ENCODE measurements around the gene RNASEH1.

RNASEH1 gene

GRCh38 chr2:3603536-3604206, 45.5 kb upstream of the RNASEH1 start:
- no peak for DNase-seq (ENCODE audit: low spot score)
- TF ChIP-seq CTCF (IDR thresholded peaks at IDR 0.05; ENCODE audit: extremely low read depth, insufficient read depth, missing control alignments) = no peak
- in situ Hi-C loops (cut with MboI; ENCODE audit: low pct_unique_long_range_greater_than_20kb, low sequenced_read_pairs, unreplicated experiment) = no loop called here

GRCh38 chr2:3602553-3603339, 44.6 kb upstream of the RNASEH1 start:
- no peak for DNase-seq (ENCODE audit: low spot score)
- TF ChIP-seq CTCF (IDR thresholded peaks at IDR 0.05; ENCODE audit: extremely low read depth, insufficient read depth, missing control alignments) = no peak
- in situ Hi-C loops (cut with MboI; ENCODE audit: low pct_unique_long_range_greater_than_20kb, low sequenced_read_pairs, unreplicated experiment) = no loop called here

GRCh38 chr2:3601561-3602271, 43.6 kb upstream of the RNASEH1 start:
- TF ChIP-seq CTCF (IDR thresholded peaks at IDR 0.05; ENCODE audit: extremely low read depth, insufficient read depth, missing control alignments) = no peak
- in situ Hi-C loops (cut with MboI; ENCODE audit: low pct_unique_long_range_greater_than_20kb, low sequenced_read_pairs, unreplicated experiment) = no loop called here
- no peak for DNase-seq (ENCODE audit: low spot score)

- in situ Hi-C loops (cut with MboI; ENCODE audit: low pct_unique_long_range_greater_than_20kb, low sequenced_read_pairs, unreplicated experiment) = no loop called here
- no peak for DNase-seq (ENCODE audit: low spot score)
- no peak for TF ChIP-seq CTCF (IDR thresholded peaks at IDR 0.05; ENCODE audit: extremely low read depth, insufficient read depth, missing control alignments)
Measured at GRCh38 chr2:3600256-3600855, 42.2 kb upstream of the RNASEH1 start.

GRCh38 chr2:3598912-3599854, 41.0 kb upstream of the RNASEH1 start:
- DNase-seq (ENCODE audit: low spot score) = no peak
- in situ Hi-C loops (cut with MboI; ENCODE audit: low pct_unique_long_range_greater_than_20kb, low sequenced_read_pairs, unreplicated experiment) = no loop called here
- TF ChIP-seq CTCF (IDR thresholded peaks at IDR 0.05; ENCODE audit: extremely low read depth, insufficient read depth, missing control alignments) = no peak
